ENCODE data around the gene CACNB3.

GRCh38 chr12:48814262-48815125 is 3.8 kb upstream of the CACNB3 start:
- TF ChIP-seq, protein P1, sequence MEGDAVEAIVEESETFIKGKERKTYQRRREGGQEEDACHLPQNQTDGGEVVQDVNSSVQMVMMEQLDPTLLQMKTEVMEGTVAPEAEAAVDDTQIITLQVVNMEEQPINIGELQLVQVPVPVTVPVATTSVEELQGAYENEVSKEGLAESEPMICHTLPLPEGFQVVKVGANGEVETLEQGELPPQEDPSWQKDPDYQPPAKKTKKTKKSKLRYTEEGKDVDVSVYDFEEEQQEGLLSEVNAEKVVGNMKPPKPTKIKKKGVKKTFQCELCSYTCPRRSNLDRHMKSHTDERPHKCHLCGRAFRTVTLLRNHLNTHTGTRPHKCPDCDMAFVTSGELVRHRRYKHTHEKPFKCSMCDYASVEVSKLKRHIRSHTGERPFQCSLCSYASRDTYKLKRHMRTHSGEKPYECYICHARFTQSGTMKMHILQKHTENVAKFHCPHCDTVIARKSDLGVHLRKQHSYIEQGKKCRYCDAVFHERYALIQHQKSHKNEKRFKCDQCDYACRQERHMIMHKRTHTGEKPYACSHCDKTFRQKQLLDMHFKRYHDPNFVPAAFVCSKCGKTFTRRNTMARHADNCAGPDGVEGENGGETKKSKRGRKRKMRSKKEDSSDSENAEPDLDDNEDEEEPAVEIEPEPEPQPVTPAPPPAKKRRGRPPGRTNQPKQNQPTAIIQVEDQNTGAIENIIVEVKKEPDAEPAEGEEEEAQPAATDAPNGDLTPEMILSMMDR (IDR thresholded peaks at IDR 0.05; ENCODE audit: low read depth, low read length, poor library complexity, severe bottlenecking), result peak; percentile 98
- TF ChIP-seq EZH2phosphoT487 (IDR thresholded peaks at IDR 0.05; ENCODE audit: borderline replicate concordance, low read length), result no peak

Data from DOHH2 (cell line).